NCI-H526 treated with DMSO at 0.1 percent for 48 hours (cell line): ENCODE results near the gene BBIP1.
A peak's percentile ranks its signal among the peaks of the same experiment; 100 is the strongest.

Experiments used
- DNase-seq: peaks from one replicate; lab custom pipeline; 2025; lab: John Stamatoyannopoulos, UW

Gene BBIP1, protein sequence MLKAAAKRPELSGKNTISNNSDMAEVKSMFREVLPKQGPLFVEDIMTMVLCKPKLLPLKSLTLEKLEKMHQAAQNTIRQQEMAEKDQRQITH

DNA sequence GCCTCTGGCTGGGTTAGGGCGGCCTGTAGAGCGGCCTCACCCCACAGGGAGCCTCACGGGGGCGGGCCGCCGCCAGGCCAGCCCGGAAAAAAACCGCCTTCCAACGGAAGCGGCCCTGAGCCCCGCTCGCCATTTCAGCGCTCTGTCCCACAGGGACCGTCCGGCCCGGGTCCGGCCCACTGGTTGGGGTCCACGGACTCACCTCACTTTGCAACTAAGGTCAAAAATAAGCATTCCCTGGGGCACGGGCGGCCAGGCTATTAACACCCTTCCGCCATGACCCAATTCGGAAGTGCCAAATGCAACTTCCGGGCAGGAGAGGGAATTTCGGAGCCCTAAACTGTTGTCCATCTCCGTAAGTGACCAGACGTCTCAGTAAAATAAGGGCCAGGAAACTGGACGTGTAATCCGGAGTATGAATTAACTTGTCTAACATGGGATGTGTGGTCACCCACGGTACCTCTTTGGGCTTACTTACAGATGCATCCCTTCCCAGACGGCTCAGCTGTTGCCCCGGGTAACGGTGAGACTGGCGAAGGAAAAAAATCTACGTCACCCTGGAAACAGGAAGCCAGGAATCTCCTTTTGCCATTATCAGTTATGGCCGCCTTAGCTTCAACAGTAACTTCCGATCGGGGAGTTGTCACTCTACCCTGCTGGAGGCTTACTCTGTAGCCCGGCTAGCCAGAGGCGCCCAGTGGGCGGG is at the start of gene BBIP1:
Gene BBIP1, minus strand, starts transcription at position 538 of the 706 bp plus-strand sequence. CDS start 1,023 bp downstream, outside the sequence.
- peak; percentile 97 for DNase-seq

DNA sequence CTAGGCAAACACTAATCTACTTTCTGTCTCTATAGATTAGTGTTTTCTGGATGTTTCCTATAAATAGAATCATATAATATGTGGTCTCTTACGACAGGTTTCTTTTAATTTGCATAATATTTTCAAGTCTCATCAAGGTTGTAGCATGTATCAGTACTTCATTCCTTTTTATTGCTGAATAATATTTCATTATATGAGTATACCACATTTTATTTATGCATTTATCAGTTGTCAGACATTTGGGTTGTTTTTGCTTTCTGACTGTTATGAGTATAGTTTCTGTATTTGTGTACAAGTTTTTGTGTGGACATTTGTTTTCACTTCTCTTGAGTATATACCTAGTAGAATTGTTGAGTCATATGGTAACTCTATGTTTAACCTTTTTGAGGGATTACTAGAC is 48.7 kb upstream of the BBIP1 start:
- DNase-seq, result no peak

DNA sequence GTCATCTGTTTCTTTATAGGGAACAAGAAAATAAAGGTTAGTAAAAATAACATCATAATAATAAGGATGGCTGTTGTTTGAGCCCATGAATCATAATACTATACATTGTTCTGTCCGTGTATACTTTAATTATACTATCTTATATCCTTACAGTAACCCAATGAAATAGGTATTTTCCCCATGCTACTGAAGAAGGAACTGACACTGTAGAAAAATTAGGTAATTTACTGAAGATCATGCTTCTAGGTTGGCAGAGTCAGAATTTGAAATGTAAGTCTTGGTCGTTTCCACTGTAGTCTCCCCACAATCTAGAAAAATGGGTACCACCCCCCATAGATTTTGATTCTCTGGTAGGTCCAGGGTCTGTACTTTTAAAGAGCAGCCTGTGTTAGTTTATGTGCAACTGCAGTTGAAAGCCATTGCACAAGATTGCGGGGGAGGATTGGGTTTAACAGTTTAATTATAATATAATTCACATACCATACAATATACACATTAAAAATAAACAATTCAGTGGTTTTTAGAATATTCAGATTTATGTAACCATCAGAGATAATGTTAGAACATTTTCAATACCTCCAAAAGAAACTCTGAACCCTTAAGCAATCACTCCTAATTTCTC is 48.1 kb upstream of the BBIP1 start:
- no peak for DNase-seq

DNA sequence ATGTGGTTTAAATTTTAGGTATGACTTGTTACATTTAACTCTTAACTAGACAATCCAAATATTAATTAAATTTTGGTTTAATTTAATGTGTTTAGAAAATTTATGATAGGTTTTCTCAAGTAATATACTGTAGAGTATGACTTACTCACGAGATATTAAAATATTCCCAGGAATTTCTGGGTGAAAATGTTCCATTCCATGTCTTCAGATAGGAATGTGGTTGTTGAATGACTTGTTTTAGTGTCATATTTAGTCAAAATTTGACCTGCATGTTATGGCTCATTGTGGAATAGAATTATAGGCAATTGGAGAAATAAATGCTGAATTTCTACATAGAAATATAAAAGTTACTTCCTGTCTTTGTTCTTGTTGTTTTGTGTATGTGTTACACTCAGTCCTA is 47.2 kb upstream of the BBIP1 start:
- DNase-seq, result no peak

DNA sequence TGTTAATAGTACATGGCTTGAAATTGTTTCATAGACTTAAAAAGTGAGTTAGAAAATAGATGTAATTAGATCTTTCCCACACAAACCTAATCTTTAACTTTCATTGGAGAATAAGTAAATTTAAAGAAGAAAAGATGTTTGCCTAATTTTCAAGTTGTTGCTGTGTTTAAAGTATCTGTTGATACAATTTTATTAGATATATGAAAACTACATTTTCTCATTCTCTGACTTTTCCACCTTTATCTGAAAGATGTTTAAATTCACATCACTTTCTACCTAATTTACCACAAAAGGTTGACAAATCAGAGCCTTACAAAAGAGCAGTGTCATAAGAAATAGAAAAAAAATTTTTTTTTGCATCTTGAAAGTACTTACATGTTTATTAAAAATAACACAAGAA is 46.2 kb upstream of the BBIP1 start:
- DNase-seq, result no peak

DNA sequence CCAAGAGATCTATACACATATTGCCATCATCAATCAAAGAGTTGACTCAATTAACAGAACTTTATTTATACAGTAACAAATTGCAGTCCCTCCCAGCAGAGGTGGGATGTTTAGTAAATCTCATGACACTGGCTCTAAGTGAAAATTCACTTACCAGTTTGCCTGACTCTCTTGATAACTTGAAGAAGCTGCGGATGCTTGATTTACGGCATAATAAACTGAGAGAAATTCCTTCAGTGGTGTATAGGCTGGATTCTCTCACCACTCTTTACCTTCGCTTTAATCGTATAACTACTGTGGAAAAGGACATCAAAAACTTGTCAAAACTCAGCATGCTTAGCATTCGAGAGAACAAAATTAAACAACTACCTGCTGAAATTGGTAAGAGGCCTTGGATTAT is 45.7 kb upstream of the BBIP1 start:
- DNase-seq, result no peak

DNA sequence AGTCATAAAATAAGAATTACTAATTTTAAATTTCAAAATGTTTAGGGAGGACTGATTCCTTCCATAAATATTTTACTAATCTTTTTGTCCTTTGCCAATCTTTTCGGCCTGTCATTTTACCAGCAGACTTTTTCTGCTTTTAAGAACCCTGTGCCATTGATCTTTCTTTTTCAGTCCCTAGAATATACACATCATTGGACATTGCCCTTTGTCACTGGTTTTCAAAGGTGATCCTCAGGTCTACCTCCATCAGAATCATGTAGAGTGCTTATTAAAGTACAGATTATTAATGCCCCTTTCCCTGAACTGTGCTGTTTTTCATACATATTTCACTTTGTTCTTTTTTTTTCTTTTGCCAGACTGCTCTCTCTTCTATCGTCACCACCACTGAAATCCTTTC is 44.2 kb upstream of the BBIP1 start:
- DNase-seq, result no peak

DNA sequence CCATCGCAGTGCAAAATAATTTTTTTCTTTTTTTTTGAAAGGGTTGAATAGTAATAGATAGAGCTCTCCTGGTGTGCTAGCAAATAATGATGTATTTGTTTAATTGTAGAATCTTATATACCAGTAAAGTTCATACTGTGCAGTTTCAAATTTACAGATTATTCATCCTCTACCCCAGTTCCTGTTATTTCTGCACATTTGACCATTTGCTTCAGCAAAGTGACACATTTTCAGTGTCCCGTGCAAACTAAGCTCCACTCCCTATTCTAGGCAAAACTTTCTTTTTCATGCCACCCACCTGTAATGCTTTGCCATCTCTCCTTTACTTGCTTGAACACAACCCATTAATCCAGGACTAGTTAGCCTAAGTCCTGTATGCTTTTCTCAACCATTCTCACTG is 43.5 kb upstream of the BBIP1 start:
- no peak for DNase-seq

DNA sequence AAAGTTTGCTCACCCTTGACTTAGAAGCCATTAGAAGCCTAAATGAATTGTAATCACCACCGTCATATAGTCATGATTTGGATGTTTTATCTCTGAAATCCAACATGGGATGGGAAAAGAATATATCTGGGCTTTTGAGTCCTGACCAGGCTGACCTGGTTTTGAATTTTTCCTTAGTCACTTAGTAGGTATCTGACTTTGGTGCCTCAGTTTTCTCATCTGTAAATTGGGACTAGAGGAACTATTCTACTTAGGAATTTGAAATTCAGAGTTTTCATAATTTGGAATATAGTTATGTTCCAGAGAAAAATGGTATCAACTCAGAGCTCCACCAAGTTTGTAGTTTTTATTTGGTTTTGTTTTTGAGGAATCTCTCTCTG is 41.3 kb upstream of the BBIP1 start:
- DNase-seq, result no peak

DNA sequence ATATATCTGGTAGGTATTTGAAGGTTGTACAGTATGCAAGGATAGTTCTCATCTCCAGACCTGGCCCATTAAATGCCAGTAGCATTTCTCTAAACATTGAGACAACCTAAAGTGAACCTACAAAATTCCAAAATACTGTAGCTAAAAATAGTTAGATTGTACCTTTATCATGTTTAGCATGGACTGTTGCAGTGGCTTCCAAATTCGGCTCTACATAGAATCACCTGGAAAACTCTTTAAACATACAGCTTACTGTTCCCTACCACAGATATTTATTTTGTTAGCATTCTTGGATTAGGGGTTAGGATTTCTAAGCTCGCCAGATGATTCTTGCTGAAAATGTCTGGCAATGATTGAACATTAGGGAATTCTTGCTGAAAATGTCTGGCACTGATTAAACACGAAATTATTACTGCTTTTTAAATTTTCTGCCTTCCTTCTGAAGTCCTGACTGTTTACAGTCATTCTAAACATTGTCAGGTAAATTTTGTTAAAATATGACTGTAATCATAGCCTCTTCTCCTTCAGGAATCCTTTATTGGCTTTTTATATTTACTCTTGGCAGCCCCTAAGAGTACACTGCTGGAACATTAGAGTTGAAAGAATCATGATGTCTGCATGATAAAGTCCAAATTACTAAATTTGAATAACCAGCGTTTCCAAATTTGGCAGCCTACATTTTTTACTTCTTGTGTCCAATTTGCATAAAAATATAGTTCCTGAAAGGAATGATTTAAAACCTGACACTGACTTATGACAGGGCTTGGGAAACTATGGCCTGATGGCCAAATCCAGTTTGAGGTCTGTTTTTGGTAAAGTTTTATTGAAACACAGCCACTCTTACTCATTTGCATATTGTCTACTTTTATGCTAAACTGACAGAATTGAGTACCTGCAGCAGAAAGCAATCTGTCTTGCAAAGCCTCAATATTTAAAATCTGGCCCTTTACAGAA is 40.7 kb upstream of the BBIP1 start:
- no peak for DNase-seq

DNA sequence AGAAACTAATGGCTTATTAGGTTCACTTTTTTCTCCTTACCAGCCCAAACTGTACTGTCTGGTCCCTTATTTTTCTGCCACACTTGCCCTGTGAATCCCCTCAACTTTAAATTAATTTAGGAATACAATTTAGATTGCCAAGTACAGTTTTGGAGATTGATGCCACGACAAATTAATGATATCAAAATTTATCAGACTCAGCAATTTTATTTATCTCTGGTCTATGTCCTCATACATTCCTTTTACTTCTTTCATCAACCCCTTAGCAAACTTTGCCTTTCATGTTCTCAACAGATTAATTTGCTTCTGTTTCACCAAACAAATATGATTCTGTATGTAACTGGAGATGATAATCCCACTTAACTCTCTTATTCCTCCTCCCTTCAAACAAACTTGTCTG is 38.6 kb upstream of the BBIP1 start:
- DNase-seq, result no peak

DNA sequence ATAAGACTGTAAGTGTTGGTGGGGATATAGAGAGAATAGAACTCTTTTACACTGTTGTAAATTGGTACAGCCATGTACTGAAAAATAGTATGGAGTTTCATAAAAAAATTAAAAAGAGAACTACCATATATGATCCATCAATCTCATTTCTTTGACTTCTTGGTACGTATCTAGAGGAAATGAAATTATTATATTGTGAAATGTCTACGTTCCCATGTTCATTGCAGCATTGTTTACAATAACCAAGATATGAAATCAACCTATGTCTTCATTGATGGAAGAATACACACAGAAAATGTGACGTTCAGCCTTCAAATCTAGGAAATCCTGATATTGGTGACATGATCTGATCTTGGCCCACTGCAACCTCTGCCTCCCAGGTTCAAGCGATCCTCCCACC is 32.4 kb upstream of the BBIP1 start:
- DNase-seq, result no peak

DNA sequence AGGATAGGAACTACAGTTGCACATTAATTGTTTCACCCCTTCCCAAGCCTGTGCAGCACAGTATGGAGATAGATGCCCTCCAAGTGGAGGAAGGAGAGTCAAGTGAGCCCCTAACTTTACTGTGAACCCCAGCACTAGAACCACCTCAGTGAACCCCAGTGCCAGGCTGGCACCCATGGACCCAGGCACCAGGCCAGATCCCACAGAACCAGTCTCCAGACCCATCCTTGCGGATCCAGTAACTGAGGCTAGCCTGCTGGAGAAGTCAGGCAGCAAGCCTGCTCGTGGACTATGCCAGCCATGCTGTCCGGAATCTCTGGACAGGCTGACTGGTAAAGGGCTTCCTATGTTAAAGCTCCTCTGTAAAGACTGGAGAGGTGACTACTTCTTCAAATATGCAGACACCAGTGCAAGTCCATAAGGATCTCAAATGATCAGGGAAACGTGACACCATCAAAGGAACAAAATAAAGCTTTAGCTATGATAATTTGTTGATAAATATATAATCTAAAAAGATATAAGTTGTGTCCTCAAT is 28.1 kb upstream of the BBIP1 start:
- DNase-seq, result no peak

DNA sequence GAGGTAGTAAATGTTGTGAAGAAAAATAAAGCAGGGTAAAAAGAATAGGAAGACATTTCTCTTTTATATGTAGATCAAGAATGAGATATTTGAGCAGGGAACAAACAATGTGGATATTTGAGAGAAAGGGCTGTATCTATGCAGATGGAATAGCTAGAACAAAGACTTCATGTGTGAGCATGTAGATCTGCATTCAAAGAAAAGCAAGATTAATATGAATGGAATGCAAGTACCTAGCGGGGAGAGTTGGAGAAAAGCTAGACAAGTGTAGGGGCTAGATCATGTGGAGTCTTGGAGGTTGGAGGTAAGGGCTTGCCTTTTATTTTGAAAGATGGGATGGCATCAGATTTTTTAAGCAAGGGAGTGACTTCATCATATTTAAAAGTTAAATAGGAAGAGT is 27.5 kb upstream of the BBIP1 start:
- no peak for DNase-seq

DNA sequence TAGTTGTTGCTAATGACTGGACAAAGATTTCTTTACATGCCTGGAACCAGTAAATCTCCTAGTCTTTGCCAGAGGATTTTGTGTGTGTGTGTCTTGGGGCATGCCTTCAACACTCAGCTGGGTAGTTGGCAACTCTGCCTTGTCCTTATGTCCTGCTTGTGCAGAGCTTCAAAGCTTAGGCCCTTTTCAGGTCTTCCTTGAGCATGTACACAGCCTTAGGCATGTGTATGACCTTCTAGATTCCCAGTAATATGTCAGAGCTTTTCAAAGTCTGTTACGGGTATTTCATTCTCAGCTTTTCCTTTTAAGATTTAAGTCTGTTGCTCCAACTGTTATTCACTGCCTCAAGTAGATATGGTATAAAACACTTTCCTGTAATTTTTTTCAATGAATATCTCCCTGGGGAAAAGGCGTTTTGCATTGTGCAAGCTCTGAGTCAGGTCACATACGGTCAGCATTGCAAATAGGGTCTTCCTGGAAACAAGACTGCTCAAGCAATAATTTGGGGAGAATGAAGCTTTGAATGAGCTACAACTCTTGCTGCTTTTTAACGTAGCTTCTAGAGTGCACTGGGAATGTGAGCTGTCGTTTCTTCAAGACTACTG is 25.9 kb upstream of the BBIP1 start:
- no peak for DNase-seq

DNA sequence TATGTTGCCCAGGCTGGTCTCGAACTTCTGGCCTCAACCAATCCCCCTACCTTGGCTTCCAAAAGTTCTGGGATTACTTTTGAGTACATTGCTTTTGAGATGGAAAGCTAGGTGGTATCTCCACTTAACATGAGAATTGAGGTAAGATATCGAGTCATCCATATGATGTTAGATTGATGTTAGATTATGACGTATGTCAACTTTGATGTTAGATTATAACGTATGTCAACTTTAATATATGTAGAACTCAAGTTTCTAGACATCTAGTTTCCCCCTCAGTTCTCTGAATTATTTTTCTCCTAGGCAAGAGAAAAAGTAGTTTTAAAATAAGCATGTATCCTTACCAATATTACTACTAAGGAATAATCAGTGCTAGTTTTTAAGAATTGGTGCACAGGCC is 20.4 kb upstream of the BBIP1 start:
- no peak for DNase-seq

DNA sequence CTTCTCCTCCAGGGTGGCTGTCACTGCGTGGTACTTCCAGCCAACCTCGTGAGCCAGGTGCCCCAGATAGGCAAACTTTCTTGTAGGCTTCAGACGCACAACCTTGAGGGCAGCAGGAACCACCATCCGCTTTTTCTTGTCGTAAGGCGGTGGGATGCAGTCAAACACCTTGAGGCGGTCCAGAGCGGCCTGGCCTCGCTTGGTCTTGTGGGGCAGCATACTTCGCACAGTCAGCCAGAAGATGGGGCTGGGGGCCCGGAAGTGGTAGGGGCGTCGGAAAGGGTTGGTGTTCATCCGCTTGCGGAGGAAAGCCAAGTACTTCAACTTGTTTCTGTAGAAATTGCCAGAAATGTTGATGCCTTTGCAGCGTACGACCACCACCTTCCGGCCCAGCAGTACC is 17.8 kb upstream of the BBIP1 start:
- no peak for DNase-seq

DNA sequence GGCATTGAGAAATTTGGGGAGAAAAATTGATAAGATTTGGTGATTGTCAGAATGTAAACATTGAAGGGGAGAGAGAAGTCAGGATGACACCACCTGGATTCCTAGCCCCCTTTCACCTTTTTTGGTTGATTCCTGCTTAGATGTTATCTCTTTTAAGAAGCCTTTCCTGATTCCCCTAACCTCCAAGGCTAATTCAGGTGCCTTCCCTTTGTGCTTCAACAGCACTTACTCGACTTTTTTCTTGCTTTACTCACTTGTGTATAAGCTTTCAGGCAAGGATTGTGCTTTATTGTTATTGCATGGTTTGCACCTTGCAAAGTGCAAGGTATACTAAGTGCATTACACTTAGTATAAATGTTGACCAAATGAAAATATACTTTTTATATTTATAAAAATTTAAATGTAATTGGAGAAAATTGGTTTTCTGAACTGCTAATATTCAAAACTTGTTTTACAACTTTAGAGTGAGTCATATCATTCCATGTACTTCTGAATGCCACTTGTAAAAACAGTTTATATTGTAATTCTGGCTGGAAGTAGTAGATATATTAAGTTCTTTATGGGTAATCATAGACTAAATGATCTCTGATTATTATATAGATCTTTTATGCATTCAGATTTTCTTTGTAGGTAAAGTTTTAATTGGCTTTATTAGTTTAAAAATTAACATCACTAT is 13.7 kb upstream of the BBIP1 start:
- DNase-seq, result no peak

DNA sequence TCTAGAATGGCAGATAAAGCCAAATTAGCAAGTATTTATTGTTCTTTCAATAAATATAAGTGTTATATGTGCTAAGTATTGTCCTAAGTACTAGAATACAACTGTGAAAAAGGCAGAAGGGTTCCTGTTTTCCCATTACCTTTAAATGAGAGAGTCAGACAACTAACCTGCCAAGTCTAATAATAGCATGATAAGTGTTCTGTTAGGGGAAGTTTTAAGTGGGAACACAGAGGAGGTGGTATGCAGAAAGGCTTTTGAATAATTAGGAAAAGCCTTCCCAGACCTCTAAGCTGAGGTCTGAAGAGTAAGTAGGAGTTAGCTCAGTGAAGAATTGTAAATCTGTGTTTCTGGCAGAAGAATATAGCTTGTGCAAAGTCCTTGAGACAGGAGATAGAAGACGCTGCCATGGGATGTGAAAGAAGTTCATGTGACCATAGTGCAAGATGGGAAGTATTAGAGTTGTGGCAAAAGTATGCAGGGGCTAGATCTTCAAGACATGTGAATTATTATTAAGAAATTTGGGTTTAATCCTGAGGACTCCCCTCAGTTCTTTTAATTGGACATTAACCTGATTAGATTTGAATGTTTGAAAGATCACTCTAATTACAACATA is 12.9 kb upstream of the BBIP1 start:
- no peak for DNase-seq

DNA sequence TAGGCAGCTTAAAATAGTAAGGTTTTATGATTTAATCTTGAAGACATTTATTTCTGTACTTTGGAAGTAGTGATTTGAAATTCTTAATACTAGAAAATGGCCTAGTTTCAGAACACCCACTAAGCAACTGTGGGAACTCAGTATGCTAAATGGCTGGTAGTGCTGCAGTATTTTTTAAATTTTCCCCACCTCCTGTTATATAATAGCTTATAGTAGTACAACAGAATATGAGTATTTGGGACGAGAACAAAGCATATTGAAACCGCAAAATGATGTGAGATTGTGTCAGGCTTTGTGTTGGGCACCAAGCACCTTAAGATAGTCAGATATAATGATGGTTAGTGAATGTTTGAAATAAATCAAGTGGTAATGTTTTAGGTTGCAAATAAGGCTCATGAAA is 8.5 kb upstream of the BBIP1 start:
- DNase-seq, result no peak

DNA sequence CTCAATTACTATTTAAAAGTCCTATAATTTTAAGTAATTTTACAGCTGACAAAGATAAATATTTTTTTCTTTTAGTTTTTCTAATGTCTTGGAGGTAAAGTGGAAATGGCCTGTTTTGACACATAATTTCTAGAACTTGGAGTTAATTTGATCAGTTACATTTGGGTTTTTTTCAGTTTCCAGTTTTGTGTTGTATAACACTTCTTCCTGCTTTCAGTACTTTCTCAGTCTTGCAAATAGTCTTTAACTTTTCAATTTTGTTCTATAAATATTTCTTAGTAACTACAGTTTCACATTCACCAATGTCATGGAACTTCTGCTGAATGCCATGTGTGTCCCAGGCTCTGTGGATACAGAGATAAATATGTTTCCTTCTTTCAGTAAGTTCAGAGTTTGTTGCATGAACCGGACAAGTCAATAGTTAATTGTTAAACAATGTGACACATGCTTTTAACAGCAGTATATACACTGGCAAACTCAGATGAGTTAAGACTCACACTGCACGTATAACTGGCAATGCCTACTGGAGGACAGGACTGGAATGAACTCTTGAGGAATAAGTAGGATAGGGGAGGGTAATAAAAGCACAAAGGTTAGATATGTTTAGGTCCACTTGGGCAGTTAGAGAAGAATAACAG is 5.0 kb upstream of the BBIP1 start:
- no peak for DNase-seq
